KG1 (cell line): ENCODE results near the gene ADH7.
"Not testable (repeated sequence)": the region's sequence is repeated elsewhere in the genome, so short reads cannot be mapped to it uniquely, and the experiment has no call there.

Experiments
- DNase-seq: peaks from one replicate; lab custom pipeline; 2025; lab: John Stamatoyannopoulos, UW

ADH7 gene

DNA sequence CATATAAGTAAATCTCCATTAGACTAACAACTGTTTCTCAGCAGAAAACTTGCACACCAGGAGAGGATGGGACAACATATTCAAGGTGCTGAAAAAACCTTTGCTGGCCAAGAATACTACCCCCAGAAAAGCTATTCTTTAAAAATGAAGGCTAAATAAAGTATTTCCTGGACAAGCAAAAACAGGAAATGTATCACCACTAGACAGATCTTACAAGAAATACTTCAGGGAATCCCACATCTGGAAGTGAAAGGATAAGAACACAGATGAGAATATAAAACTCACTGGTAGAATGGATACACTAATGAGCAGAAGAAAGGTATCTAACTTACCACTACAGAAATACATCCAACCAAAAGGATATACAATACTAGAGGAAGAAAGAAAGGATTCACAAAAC is 55.6 kb downstream of the ADH7 start:
- DNase-seq, result no peak

DNA sequence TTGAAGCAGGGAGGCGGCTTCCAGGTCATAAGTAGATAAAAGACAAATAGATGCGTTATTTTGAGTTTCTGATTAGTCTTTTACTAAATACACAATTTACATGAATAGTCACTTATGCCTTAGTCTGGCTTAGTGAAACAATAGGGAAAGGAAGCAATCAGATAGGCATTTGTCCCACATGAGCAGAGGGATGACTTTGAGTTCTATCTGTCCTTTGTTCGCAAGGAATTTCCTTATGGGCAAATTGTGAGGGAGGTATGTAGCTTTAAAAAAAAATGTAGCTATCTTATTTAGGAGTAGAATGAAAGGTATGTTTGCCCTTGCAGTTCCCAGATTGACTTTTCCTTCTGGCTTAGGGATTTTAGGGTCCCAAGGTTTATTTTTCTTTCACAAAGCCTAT is 56.3 kb downstream of the ADH7 start:
- DNase-seq, result no peak

DNA sequence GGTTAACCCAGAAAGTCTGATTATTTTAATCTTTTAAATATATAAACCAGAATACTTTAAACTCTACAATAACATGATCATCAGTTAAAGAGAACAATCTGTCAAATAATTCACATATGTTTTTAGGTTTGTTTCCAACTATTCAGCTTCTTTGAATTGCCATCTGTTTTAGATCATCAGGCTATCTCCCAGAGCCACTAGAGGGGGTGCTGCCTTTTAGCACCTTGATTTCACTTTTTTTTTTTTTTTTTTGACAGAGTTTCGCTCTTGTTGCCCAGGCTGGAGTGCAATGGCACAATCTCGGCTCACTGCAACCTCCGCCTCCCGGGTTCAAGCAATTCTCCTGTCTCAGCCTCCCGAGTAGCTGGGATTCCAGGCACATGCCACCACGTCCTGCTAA is 57.8 kb downstream of the ADH7 start:
- not testable (repeated sequence) for DNase-seq

DNA sequence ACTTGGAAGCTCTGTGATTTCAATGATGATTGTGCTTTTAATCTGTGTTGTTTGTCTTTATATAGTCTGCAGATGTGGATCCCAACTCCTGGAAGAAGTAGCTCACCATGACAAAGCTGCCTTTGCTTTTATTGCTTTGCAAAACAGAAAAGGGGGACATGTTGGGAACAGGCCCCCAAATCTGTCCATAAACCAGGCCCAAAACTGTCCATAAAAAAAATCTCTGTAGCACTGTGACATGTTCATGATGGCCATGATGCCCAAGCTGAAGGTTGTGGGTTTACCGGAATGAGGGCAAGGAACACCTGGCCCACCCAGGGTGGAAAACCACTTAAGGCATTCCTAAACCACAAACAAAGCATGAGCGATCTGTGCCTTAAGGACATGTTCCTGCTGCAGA is 62.7 kb downstream of the ADH7 start:
- not testable (repeated sequence) for DNase-seq

DNA sequence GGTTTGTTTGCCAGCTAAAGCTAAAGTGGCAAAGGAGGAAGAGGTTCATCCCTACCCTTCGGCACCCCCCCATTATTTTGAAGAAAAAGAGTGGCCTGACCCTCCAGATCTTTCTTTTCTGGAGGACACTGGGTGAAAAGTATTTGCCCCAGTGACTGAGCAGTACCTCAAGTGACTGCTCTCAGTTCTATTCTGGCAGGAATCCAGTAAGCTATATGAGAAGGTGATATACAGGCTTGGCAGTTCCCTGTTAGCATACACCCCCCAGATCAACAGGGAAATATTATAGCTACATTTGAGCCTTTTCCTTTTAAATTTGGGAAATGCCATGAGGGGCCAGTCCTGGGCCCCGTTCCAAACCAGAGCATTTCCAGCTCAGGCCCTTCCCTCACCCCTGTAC is 67.3 kb downstream of the ADH7 start:
- DNase-seq, result not testable (repeated sequence)

DNA sequence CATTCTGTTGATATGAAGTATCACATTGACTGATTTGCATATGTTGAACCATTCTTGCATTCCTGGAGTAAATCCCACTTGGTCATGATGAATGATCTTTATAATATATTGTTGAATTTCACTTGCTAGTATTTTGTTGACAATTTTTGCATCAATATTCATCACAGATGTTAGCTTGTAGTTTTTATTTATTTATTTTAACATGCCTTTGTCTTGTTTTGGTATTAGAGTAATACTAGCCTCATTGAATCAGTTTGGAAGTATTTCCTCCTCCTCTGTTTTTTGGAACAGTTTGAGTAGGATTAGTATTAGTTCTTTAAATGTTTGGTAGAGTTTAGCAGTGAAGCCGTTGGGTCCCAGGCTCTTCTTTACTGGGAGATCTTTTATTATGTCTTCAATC is 68.7 kb downstream of the ADH7 start:
- no peak for DNase-seq

DNA sequence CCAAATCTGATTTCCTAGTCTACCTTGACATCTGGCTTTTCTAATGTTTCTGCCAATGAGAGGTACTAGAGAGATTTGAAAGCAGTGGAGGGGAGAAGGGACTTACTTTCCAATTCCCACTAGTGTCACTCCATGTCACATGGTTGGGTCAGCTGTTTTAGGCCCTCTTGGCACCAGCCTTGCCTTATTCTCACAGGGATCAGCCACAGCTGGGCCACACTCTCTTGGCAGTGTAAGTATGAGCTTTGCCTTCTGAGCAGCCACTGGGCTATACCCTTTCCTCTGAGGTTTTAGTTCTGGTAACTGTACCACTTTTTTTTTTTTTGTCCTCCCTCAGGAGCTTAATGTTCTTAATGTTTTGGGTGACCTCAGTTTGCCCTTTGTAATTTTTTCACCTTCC is 72.4 kb downstream of the ADH7 start:
- DNase-seq, result no peak
